Activated naive CD8-positive, alpha-beta T cell treated with anti-CD3 and anti-CD28 coated beads for 36 hours (primary cell): ENCODE results near the gene ITPR2. TPM values are rescaled to one million over a fixed set of nuclear protein-coding genes. Genes with fewer than 3 reads are reported as not detected.
A peak's percentile ranks its signal among the peaks of the same experiment; 100 is the strongest.

Experiments used
- DNase-seq: peaks from one replicate; pipeline ENCODE4 v3.0.0; 2021
- H3K27ac Mint-ChIP-seq: one replicate; pipeline ENCODE4 v1.8.0; 2022; ENCODE audit warnings: mild to moderate bottlenecking, moderate library complexity, mixed read lengths
- H3K27me3 Mint-ChIP-seq: one replicate; pipeline ENCODE4 v1.8.0; 2022; ENCODE audit warnings: mild to moderate bottlenecking, mixed read lengths
- H3K36me3 Mint-ChIP-seq: one replicate; pipeline ENCODE4 v1.8.0; 2021; ENCODE audit warnings: mild to moderate bottlenecking, mixed read lengths
- H3K4me1 Mint-ChIP-seq: one replicate; pipeline ENCODE4 v1.8.0; 2021; ENCODE audit warnings: mixed read lengths
- H3K4me3 Mint-ChIP-seq: one replicate; pipeline ENCODE4 v1.8.0; 2022; ENCODE audit warnings: mild to moderate bottlenecking, moderate library complexity, mixed read lengths
- H3K9me3 Mint-ChIP-seq: one replicate; pipeline ENCODE4 v1.8.0; 2022; ENCODE audit warnings: mixed read lengths
- total RNA-seq, 2 experiments: library from RNA; stranded (reverse); gene quantifications; one replicate each; pipeline ENCODE4 v1.2.3, GENCODE V29; 2021

ITPR2 gene
- total RNA-seq, 2 experiments from 2014 or later, result 27.3 TPM

DNA sequence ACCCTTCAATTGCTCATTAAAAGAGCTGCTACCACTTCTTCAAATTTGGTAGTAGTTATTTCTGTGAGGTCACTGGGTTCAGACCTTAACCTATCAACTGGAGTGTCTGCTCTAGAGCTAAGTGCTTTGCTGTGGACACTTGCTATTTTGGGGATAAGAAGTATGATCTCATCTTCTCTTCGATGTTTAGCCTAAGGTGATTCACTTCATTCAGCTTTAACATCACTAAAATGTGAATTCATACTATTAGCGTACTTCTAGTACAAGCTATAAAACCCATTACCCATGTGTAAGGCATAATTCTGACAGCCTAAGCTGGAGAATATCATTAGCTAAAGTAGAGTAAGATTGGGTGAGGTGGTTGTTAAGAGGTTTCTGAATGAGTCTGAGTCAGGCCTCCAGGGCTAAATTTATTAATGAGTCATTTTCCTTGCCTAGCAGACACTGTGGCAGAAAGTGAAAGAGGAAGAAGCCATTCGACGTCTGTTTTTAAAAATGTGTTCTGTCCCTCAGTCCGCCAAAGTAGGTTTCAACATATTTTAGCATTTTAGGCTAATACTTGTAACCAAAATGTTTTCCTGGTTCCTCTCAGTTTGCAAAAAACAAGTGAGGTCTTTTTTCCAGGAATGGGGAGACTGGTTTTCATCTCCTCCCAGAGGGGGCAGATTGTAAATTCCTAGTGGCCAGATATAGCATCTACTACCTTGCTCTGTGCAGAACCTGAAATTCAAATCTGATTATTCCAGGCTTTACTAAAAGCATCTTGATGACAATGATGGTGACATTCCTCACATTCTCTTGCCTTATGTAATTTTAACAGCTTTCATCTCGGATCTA is 534.0 kb downstream of the ITPR2 start:
- Mint-ChIP-seq H3K27ac (peak overlapping the region; percentile 38), H3K4me3 (peak overlapping the region; percentile 27), H3K27me3 (peaks cover 17% of the 10 kb centered on the region), H3K36me3 (no peaks in the 10 kb centered on the region), H3K9me3 (peaks cover 2% of the 10 kb centered on the region), H3K4me1 (peaks cover 24% of the 10 kb centered on the region)
- no peak for DNase-seq

DNA sequence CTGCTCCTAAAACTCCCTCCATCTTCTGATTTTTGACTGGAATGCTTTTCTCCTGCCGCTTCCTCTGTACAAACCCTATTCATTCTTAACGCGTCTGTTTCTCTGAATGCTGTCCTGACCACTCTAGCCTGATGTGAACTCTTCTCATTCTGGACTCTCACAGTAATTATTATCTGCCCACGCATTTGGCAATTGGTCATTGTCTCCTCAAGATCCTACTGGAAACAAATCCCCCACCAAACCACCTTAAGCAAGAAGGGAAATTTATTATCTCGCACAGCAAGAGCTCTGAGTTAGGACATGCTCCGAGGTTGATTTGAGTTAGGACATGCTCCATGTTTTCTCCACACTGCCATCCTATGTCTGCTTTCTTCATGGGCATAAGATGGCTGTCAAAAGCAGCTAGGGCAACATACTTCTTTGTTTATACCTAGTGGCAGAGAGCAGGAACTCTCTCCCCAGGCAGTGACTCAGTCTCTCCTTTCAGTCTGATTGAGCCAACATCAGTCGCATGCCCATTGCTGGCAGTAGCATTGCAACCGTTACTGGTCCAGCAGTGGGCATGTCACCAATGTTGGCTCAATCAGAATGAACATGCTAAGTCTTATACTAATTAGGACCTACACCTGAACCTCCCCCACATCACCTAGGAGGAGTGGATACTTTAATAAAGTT is 535.5 kb downstream of the ITPR2 start:
- Mint-ChIP-seq H3K27me3 (peaks cover 16% of the 10 kb centered on the region), H3K27ac (no peak overlapping the region), H3K36me3 (no peaks in the 10 kb centered on the region), H3K4me1 (peaks cover 24% of the 10 kb centered on the region), H3K9me3 (peaks cover 2% of the 10 kb centered on the region), H3K4me3 (no peak overlapping the region)
- no peak for DNase-seq

DNA sequence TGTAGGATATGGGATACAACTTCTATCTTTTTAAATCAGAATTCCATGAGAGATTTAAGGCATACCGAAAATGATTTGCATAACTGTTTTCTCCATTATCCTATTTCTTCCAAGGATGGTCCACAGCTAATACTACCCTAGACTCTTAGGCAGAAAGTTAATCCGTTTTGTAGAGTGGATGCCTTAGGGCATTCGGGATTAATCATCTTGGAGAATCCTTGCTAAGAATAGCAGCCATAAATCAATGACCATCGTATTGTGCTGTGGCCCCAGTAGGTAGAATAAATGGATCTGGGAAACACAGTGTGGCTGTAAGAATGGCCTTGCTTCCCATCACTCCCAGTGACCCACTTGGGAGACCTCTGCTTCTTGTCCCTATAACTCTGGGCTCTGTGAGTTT is 538.0 kb downstream of the ITPR2 start:
- no peak overlapping the region for H3K4me3 Mint-ChIP-seq
- H3K36me3 Mint-ChIP-seq, result no peaks in the 10 kb centered on the region
- no peak overlapping the region for H3K27ac Mint-ChIP-seq
- DNase-seq, result no peak
- H3K4me1 Mint-ChIP-seq, result peaks cover 33% of the 10 kb centered on the region
- no peaks in the 10 kb centered on the region for H3K27me3 Mint-ChIP-seq
- H3K9me3 Mint-ChIP-seq, result peaks cover 2% of the 10 kb centered on the region

DNA sequence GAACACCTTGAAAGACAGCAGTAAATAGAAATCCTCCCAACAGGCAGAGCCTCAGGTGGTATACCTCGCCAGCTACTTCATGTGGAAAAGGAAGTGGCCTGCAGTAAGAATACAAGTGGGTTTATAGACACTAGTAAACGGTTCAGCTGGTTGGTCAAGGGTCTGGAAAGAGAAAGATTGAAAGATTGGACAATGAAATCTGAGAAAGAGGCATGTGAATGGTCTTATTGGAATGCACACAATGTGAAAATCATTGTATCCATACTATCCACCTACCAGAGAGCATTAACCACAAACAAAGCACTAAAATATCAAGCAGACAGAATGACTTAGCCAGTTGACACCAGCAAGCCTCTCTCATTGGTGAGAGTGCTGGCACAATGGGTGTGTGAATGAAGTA is 539.4 kb downstream of the ITPR2 start:
- no peak for DNase-seq
- Mint-ChIP-seq H3K27ac (no peak overlapping the region), H3K9me3 (peaks cover 2% of the 10 kb centered on the region), H3K36me3 (no peaks in the 10 kb centered on the region), H3K4me1 (peaks cover 21% of the 10 kb centered on the region), H3K27me3 (no peaks in the 10 kb centered on the region), H3K4me3 (no peak overlapping the region)

DNA sequence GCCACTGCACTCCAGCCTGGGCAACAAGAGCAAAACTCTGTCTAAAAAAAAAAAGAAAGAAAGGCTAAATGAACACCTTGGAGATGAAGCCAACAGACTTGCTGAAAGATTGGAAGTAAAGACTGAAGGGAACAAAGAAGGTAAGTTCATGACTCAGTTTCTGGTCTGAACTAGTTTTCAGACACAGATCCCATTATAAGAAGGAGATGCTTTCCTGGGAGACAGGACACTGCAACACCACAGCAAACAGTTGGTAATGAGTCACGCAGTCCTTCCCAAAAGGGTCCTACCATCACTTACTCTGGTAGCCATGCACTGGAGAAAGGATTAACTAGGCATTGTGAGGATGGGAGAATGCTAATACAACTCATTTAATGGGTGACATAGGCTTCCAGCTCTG is 540.4 kb downstream of the ITPR2 start:
- Mint-ChIP-seq H3K27me3 (peaks cover 3% of the 10 kb centered on the region), H3K4me3 (no peak overlapping the region), H3K4me1 (peaks cover 13% of the 10 kb centered on the region), H3K36me3 (no peaks in the 10 kb centered on the region), H3K9me3 (peaks cover 2% of the 10 kb centered on the region), H3K27ac (no peak overlapping the region)
- DNase-seq, result no peak

DNA sequence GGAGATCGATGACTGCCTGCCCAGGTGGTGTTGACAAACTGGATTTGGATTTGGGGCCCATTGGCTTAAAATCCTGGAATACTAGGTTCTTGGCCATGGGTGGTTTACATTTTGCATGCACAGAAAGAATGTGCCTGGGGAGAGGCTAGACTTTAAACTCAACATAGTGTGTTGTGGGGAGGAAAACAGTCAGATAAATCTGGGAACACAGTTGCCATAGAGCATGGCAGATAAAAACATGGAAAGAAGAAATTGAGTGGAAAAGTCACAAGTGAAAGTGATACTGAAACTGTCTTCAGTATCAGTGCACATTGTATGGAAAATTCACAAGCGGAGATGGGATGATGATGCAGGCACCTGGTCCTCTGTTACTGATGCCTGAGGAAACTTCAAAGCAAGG is 542.4 kb downstream of the ITPR2 start:
- H3K4me1 Mint-ChIP-seq, result peaks cover 9% of the 10 kb centered on the region
- no peak for DNase-seq
- no peaks in the 10 kb centered on the region for H3K36me3 Mint-ChIP-seq
- H3K4me3 Mint-ChIP-seq, result no peak overlapping the region
- no peak overlapping the region for H3K27ac Mint-ChIP-seq
- no peaks in the 10 kb centered on the region for H3K9me3 Mint-ChIP-seq
- peaks cover 3% of the 10 kb centered on the region for H3K27me3 Mint-ChIP-seq

DNA sequence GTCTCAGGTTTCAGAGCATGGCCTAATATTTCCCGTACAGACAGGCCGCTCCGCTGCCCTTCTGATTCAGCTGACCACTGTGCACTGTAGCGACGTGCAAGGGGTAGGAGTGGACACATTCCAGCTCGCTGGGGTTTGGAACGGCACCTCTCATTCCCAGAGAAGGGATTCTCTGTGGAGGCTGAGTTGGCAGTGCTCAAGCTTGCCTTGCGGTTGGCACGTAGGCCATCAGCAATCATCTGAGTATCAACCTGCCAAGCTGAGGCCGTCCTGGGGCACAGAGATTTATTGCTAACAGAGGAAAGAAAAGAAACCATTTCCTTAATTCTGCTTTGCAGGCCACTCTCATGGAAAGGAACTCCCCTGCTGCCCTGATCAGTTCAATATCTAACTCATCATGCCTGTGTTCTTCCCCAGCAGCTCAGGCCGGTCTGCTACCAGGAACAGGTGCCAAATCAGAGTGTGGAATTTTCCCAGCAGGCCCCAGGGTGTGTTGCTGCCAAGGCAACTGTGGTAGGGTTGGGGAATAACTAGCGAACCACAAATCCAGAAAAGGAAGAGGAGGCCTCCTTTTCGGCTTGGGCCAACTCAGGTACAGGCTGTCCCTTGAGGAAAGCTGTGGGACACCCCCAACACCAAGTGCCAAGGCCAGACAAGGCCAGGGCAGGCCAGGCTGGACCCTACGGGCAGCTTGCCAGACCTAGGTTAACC is 545.2 kb downstream of the ITPR2 start:
- Mint-ChIP-seq H3K27me3 (peaks cover 3% of the 10 kb centered on the region), H3K27ac (no peak overlapping the region), H3K36me3 (no peaks in the 10 kb centered on the region), H3K4me1 (peaks cover 9% of the 10 kb centered on the region), H3K4me3 (no peak overlapping the region), H3K9me3 (no peaks in the 10 kb centered on the region)
- DNase-seq, result no peak

Other genes with a start within 250 kb of the ITPR2 start
- 10 to 100 TPM; 82.7 to 86.9 TPM for gene INTS13, start 104.8 kb upstream of the ITPR2 start, total RNA-seq
- gene FGFR1OP2, start 105.3 kb upstream of the ITPR2 start, total RNA-seq, result 10 to 100 TPM; 49.8 to 53.5 TPM
- gene TM7SF3, start 181.2 kb upstream of the ITPR2 start, total RNA-seq, result 10 to 100 TPM; 32.4 to 33.6 TPM
- 10 to 100 TPM; 27.8 to 29.3 TPM for gene MED21, start 189.4 kb upstream of the ITPR2 start, total RNA-seq
- not detected for gene C12orf71, start 249.4 kb upstream of the ITPR2 start, total RNA-seq